Measurements from ENCODE around the gene MRPL40. TPM values are rescaled to one million over a fixed set of nuclear protein-coding genes. Genes with fewer than 3 reads are reported as not detected.

The MRPL40 gene
- total and polyA plus RNA-seq, 2 of the 13 experiments (the other 11 are each of a cell fraction or from before 2014, with no cell fraction given), result 42.7 to 79.7 TPM

DNA sequence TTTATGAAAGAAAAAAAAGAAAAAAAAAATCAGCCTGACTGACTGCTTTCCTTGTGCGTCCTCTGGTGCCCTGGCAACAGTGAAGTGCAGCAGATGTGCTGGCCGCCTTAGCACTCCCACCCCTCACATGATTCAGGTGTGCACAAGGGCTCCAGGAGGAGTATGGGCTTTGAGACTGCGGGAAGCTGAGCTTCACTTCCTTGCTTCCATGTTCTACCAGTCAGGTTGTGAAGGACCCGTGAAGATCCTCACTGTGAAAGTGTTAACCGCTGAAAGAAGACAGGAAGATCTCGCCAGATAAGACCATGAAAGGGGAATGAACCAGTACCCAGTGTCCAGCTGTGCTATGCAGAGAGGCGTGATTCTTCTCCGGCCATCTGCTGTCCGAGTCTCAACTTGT lies 49.1 kb upstream of the MRPL40 start:
- Histone ChIP-seq H3K27me3 (ENCODE audit: control insufficient read depth in 1 of 2, insufficient read depth in 2 of 2, low read length in 2 of 2) (no peaks in the 10 kb centered on the region), H3K4me3 (replicated peaks in 1 of 3; ENCODE audit: insufficient read depth in 1 of 3, low read depth in 2 of 3, low read length in 3 of 3) (no peak overlapping the region), H3K4me2 (ENCODE audit: low read depth, low read length) (no peak overlapping the region), H3K9me3 (ENCODE audit: low read length) (no peaks in the 10 kb centered on the region), H3K79me2 (ENCODE audit: insufficient read depth, low read length) (no peaks in the 10 kb centered on the region), H3K36me3 (replicated peaks in 1 of 2; ENCODE audit: control insufficient read depth in 1 of 2, insufficient read depth in 2 of 2, low read length in 2 of 2) (peaks cover 33 to 77% of the 10 kb centered on the region in 2 experiments), H2AFZ (ENCODE audit: low read length) (no peak overlapping the region), H4K20me1 (ENCODE audit: insufficient read depth, low read length) (no peaks in the 10 kb centered on the region), H3K27ac (ENCODE audit: extremely low read length, insufficient read depth, low read length) (no peak overlapping the region), H3K9ac (ENCODE audit: insufficient read depth, low read depth, low read length) (no peak overlapping the region), H3K4me1 (ENCODE audit: insufficient read depth, low read length) (no peaks in the 10 kb centered on the region)
- 97% methylated on average over 9 of the region's 9 CpGs for WGBS (ENCODE audit: low lambda C conversion rate)
- ATAC-seq, result no peak
- intact Hi-C loops (cut with micrococcal nuclease; ENCODE audit: unreplicated experiment) (no loop called here), in situ Hi-C loops (cut with HindIII; ENCODE audit: extremely low pct_ligation_motif_present, low pct_unique_long_range_greater_than_20kb) (no loop called here)
- TF ChIP-seq TBX3 (IDR thresholded peaks at IDR 0.05; ENCODE audit: borderline replicate concordance) (no peak), ZNF713 (CRISPR knock-in tag; IDR thresholded peaks at IDR 0.05) (no peak), ZNF879 (CRISPR knock-in tag; IDR thresholded peaks at IDR 0.05) (no peak), SKI (IDR thresholded peaks at IDR 0.05; ENCODE audit: partially characterized antibody) (no peak), KMT2A (CRISPR knock-in tag; IDR thresholded peaks at IDR 0.05) (no peak), KLF15 (CRISPR knock-in tag; IDR thresholded peaks at IDR 0.05; ENCODE audit: borderline replicate concordance) (no peak), HOXA7 (CRISPR knock-in tag; IDR thresholded peaks at IDR 0.05) (no peak), ARID2 (CRISPR knock-in tag; IDR thresholded peaks at IDR 0.05; ENCODE audit: borderline replicate concordance) (no peak), ZNF547 (CRISPR knock-in tag; IDR thresholded peaks at IDR 0.05) (no peak), ZKSCAN5 (CRISPR knock-in tag; IDR thresholded peaks at IDR 0.05) (no peak), ZFP41 (CRISPR knock-in tag; IDR thresholded peaks at IDR 0.05; ENCODE audit: borderline replicate concordance) (no peak), ZNF317 (CRISPR knock-in tag; IDR thresholded peaks at IDR 0.05) (no peak), ZNF616 (CRISPR knock-in tag; IDR thresholded peaks at IDR 0.05; ENCODE audit: low read depth) (no peak), AGO1 (IDR thresholded peaks at IDR 0.05; ENCODE audit: low read depth, low read length, poor library complexity, severe bottlenecking) (no peak), TSC22D2 (CRISPR knock-in tag; IDR thresholded peaks at IDR 0.05; ENCODE audit: borderline replicate concordance) (no peak)
- TF ChIP-seq, protein P1, sequence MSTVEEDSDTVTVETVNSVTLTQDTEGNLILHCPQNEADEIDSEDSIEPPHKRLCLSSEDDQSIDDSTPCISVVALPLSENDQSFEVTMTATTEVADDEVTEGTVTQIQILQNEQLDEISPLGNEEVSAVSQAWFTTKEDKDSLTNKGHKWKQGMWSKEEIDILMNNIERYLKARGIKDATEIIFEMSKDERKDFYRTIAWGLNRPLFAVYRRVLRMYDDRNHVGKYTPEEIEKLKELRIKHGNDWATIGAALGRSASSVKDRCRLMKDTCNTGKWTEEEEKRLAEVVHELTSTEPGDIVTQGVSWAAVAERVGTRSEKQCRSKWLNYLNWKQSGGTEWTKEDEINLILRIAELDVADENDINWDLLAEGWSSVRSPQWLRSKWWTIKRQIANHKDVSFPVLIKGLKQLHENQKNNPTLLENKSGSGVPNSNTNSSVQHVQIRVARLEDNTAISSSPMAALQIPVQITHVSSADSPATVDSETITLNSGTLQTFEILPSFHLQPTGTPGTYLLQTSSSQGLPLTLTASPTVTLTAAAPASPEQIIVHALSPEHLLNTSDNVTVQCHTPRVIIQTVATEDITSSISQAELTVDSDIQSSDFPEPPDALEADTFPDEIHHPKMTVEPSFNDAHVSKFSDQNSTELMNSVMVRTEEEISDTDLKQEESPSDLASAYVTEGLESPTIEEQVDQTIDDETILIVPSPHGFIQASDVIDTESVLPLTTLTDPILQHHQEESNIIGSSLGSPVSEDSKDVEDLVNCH (CRISPR knock-in tag; IDR thresholded peaks at IDR 0.05), result no peak
- TF ChIP-seq, protein P2, sequence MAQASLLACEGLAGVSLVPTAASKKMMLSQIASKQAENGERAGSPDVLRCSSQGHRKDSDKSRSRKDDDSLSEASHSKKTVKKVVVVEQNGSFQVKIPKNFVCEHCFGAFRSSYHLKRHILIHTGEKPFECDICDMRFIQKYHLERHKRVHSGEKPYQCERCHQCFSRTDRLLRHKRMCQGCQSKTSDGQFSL (CRISPR knock-in tag; IDR thresholded peaks at IDR 0.05), result no peak
- ChIA-PET POLR2A (no interaction called here), CTCF (ENCODE audit: low intra/inter-chr PET ratio, low total read pairs) (no interaction called here)
- BruUV-seq (replicated peaks), result no TSS peak
- DNase-seq (ENCODE audit: low spot score), result no peak
- FAIRE-seq, result no peak
